Right atrium auricular region (tissue), 2 donors: ENCODE results near the gene TGFBR3. TPM values are rescaled to one million over a fixed set of nuclear protein-coding genes. Genes with fewer than 3 reads are reported as not detected.

Source experiments
- DNase-seq: peaks from one replicate; pipeline ENCODE4 v3.0.0-alpha.2; 2019; ENCODE audit warnings: low spot score
- H3K27ac ChIP-seq, 2 donors: fragments of 200-600 bp; sonication (generic); 1 replicate in 1 of 2; 2 replicates in 1 of 2; pipeline ENCODE4 v1.5.1; 2016 to 2019
- H3K27me3 ChIP-seq, 2 donors: fragments of 200-600 bp; sonication (generic); one replicate each; pipeline versions ENCODE4 v1.5.1 to v1.6.0; 2017 to 2019
- H3K36me3 ChIP-seq: fragments of 200-600 bp; sonication (generic); one replicate; pipeline ENCODE4 v1.5.1; 2016
- H3K4me1 ChIP-seq, 2 donors: fragments of 200-600 bp; sonication (generic); one replicate each; pipeline versions ENCODE4 v1.5.1 to v1.6.0; 2017 to 2019
- H3K4me3 ChIP-seq, 2 donors: fragments of 200-600 bp; sonication (generic); 1 replicate in 1 of 2; 2 replicates in 1 of 2; pipeline ENCODE4 v1.5.1; 2017 to 2019; ENCODE audit warnings: mild to moderate bottlenecking in 1 of 2, moderate library complexity in 1 of 2
- H3K9me3 ChIP-seq, 2 donors: fragments of 200-600 bp; sonication (generic); one replicate each; pipeline ENCODE4 v1.5.1; 2019
- CTCF ChIP-seq, 2 donors: fragments of 200-600 bp; sonication (generic); IDR thresholded peaks; one replicate each; pipeline ENCODE4 v1.5.1; 2019; ENCODE audit warnings: antibody characterized with exemption in 2 of 2
- total RNA-seq, 2 donors: library from RNA; depleted of rRNA; stranded (reverse); fragments of >200 nt; gene quantifications; one replicate each; pipeline ENCODE4 v1.1.0, GENCODE V29; 2016

TGFBR3 gene
- total RNA-seq, 2 donors from 2014 or later, result 40.5 to 64.8 TPM

- peaks cover 0 to 80% of the 10 kb centered on the region in 2 donors for H3K4me1 ChIP-seq
- H3K27me3 ChIP-seq, result no peaks in the 10 kb centered on the region
- no peak overlapping the region for H3K4me3 ChIP-seq
- no peak for DNase-seq
- H3K36me3 ChIP-seq, result peaks cover 7% of the 10 kb centered on the region
- peak overlapping the region; percentile 1 to 51 for H3K27ac ChIP-seq
- no peaks in the 10 kb centered on the region for H3K9me3 ChIP-seq
- TF ChIP-seq CTCF (IDR thresholded peaks at IDR 0.05), result no peak
These were observed 139.1 kb downstream of the TGFBR3 start for GRCh38 chr1:91746728-91747338.

- Histone ChIP-seq H3K4me3 (no peak overlapping the region), H3K36me3 (peaks cover 7% of the 10 kb centered on the region), H3K27ac (peak overlapping the region in 1 of 2 donors; percentile 51), H3K9me3 (no peaks in the 10 kb centered on the region), H3K4me1 (peaks cover 0 to 77% of the 10 kb centered on the region in 2 donors), H3K27me3 (no peaks in the 10 kb centered on the region)
- no peak for DNase-seq
- no peak for TF ChIP-seq CTCF (IDR thresholded peaks at IDR 0.05)
These were observed 140.1 kb downstream of the TGFBR3 start for GRCh38 chr1:91745640-91746373.

GRCh38 chr1:91744953-91745639 is 140.9 kb downstream of the TGFBR3 start:
- no peak overlapping the region for H3K4me3 ChIP-seq
- peaks cover 7% of the 10 kb centered on the region for H3K36me3 ChIP-seq
- peak; percentile 86 for DNase-seq

GRCh38 chr1:91742848-91743292 is 143.1 kb downstream of the TGFBR3 start:
- peak; percentile 82 for DNase-seq
- Histone ChIP-seq H3K27me3 (no peaks in the 10 kb centered on the region), H3K36me3 (peaks cover 9% of the 10 kb centered on the region), H3K9me3 (no peaks in the 10 kb centered on the region), H3K4me3 (no peak overlapping the region), H3K27ac (peak overlapping the region; percentile 37 to 61), H3K4me1 (peaks cover 0 to 56% of the 10 kb centered on the region in 2 donors)
- no peak for TF ChIP-seq CTCF (IDR thresholded peaks at IDR 0.05)

More at GRCh38 chr1:91744953-91745639, 140.9 kb downstream of the TGFBR3 start:
- Histone ChIP-seq H3K27me3 (no peaks in the 10 kb centered on the region), H3K9me3 (no peaks in the 10 kb centered on the region), H3K4me1 (peaks cover 0 to 70% of the 10 kb centered on the region in 2 donors), H3K27ac (peak overlapping the region; percentile 27 to 61)
- peak in 1 of 2 donors; percentile 23 for TF ChIP-seq CTCF (IDR thresholded peaks at IDR 0.05)

- peak overlapping the region; percentile 37 to 61 for H3K27ac ChIP-seq
- H3K36me3 ChIP-seq, result peaks cover 4% of the 10 kb centered on the region
- peaks cover 0 to 54% of the 10 kb centered on the region in 2 donors for H3K4me1 ChIP-seq
- H3K27me3 ChIP-seq, result no peaks in the 10 kb centered on the region
- no peak overlapping the region for H3K4me3 ChIP-seq
- TF ChIP-seq CTCF (IDR thresholded peaks at IDR 0.05), result no peak
- H3K9me3 ChIP-seq, result no peaks in the 10 kb centered on the region
- no peak for DNase-seq
These were observed 144.0 kb downstream of the TGFBR3 start for GRCh38 chr1:91741906-91742305.
